ENCODE measurements around the gene KLF7.

DNA sequence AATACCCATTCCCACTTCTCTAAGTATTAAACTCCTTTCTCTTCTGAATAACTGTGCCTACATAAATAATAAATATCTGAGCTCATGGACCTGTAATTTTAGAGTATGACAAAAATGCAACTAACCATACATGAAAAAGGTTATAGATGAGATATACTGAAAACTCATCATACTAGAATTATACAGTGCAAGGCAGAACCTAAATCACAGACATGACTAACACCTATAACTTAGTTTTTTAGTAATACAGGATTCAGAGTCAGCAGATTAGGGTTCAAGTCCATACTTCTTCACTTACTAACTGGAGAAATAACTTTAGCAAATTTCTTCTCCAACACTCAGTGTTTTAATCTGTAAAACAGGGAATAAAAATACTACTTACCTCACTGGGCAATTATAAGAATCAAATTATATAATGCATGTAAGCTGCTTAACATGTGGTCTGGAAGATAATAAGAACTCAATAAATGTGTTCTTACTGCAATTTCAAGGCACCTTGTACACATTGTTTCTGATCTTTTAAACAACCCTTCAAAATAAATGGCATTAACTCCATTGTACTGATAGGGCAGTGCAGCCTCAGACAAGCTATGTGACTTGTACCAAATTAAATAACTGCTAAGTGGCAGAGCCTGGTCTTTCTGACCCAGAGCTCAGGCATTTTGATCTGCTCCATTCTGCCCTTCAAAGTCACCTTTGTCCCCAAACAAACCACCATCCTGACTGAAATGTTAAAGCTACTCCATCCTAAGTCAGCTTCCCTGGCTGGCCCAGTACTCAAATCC, 39.6 kb upstream of the KLF7 start:
- no peak for TF ChIP-seq POLR2A (IDR thresholded peaks at IDR 0.05)
- TF ChIP-seq CTCF (IDR thresholded peaks at IDR 0.05): no peak

Measured in right lobe of liver (tissue), 4 donors.